Liver (tissue), 9 donors: ENCODE measurements around the gene PSMD4. TPM values are rescaled to one million over a fixed set of nuclear protein-coding genes. Genes with fewer than 3 reads are reported as not detected.

ENCODE experiments used
- DNase-seq: peaks from one replicate; pipeline ENCODE4 v3.0.0-alpha.2; 2017; ENCODE audit warnings: low spot score
- H3K27ac ChIP-seq, 2 donors: one replicate each; pipeline ENCODE4 v1.7.0; 2013; ENCODE audit warnings: inconsistent platforms in 2 of 2, low read length in 2 of 2, control low read depth in 1 of 2, low read depth in 1 of 2, mild to moderate bottlenecking in 1 of 2
- H3K27me3 ChIP-seq, 4 donors: one replicate each; pipeline versions ENCODE4 v1.6.1 to v1.7.0; 2013; ENCODE audit warnings: low read length in 3 of 4, inconsistent platforms in 1 of 4, mild to moderate bottlenecking in 1 of 4, moderate library complexity in 1 of 4; ENCODE audit not compliant: control insufficient read depth in 4 of 4, insufficient read depth in 4 of 4
- H3K36me3 ChIP-seq, 4 donors: one replicate each; pipeline versions ENCODE4 v1.6.1 to v1.7.0; 2013; ENCODE audit warnings: low read length in 3 of 4, mild to moderate bottlenecking in 3 of 4, low read depth in 1 of 4, moderate library complexity in 1 of 4; ENCODE audit not compliant: control insufficient read depth in 4 of 4, insufficient read depth in 3 of 4
- H3K4me1 ChIP-seq, 4 donors: one replicate each; pipeline versions ENCODE4 v1.6.1 to v1.7.0; 2013; ENCODE audit warnings: low read length in 3 of 4, mild to moderate bottlenecking in 3 of 4, moderate library complexity in 1 of 4; ENCODE audit not compliant: control insufficient read depth in 4 of 4, insufficient read depth in 4 of 4
- H3K4me3 ChIP-seq, 3 donors: one replicate each; pipeline versions ENCODE4 v1.6.1 to v1.7.0; 2013; ENCODE audit warnings: low read length in 3 of 3, control low read depth in 1 of 3, low read depth in 1 of 3, mild to moderate bottlenecking in 1 of 3
- H3K9ac ChIP-seq, 2 donors: one replicate each; pipeline ENCODE4 v1.7.0; 2013; ENCODE audit warnings: low read length in 2 of 2, mild to moderate bottlenecking in 2 of 2, moderate library complexity in 2 of 2, control low read depth in 1 of 2, low read depth in 1 of 2
- H3K9me3 ChIP-seq, 4 donors: one replicate each; pipeline versions ENCODE4 v1.6.1 to v1.7.0; 2013; ENCODE audit warnings: low read length in 3 of 4; ENCODE audit not compliant: control insufficient read depth in 4 of 4
- CTCF ChIP-seq: fragments of 150-350 bp; IDR thresholded peaks from 2 replicates; pipeline ENCODE4 v1.5.1; 2017; ENCODE audit warnings: improper control_type of control experiment, low read depth, low read length; ENCODE audit not compliant: missing input control
- EGR1 ChIP-seq, 2 donors: IDR thresholded peaks; 2 replicates each; pipeline ENCODE4 v1.6.1; 2016 to 2018; ENCODE audit warnings: antibody characterized with exemption in 2 of 2, low read depth in 2 of 2
- FOXA1 ChIP-seq: IDR thresholded peaks from 2 replicates; pipeline ENCODE4 v1.6.1; 2016; ENCODE audit warnings: antibody characterized with exemption
- FOXA2 ChIP-seq: IDR thresholded peaks from 2 replicates; pipeline ENCODE4 v1.6.1; 2016; ENCODE audit warnings: antibody characterized with exemption
- GABPA ChIP-seq, 2 donors: IDR thresholded peaks in 1 of 2; conservative IDR thresholded peaks in 1 of 2; 2 replicates each; pipeline ENCODE4 v1.6.1; 2016; ENCODE audit warnings: antibody characterized with exemption in 2 of 2, mild to moderate bottlenecking in 1 of 2, moderate library complexity in 1 of 2
- HNF4A ChIP-seq, 2 donors: conservative IDR thresholded peaks; 2 replicates each; pipeline ENCODE4 v1.6.1; 2016; ENCODE audit warnings: antibody characterized with exemption in 2 of 2, mild to moderate bottlenecking in 2 of 2
- HNF4G ChIP-seq: IDR thresholded peaks from 2 replicates; pipeline ENCODE4 v1.6.1; 2016; ENCODE audit warnings: antibody characterized with exemption
- JUND ChIP-seq, 2 donors: IDR thresholded peaks; 2 replicates each; pipeline ENCODE4 v1.6.1; 2016; ENCODE audit warnings: antibody characterized with exemption in 2 of 2
- NR2F2 ChIP-seq: IDR thresholded peaks from 2 replicates; pipeline ENCODE4 v1.6.1; 2016; ENCODE audit warnings: antibody characterized with exemption
- RAD21 ChIP-seq, 2 donors: IDR thresholded peaks; 2 replicates each; pipeline ENCODE4 v1.6.1; 2016; ENCODE audit warnings: antibody characterized with exemption in 2 of 2, mild to moderate bottlenecking in 2 of 2
- REST ChIP-seq: IDR thresholded peaks from 2 replicates; pipeline ENCODE4 v1.6.1; 2016; ENCODE audit warnings: antibody characterized with exemption, mild to moderate bottlenecking
- RXRA ChIP-seq, 2 donors: IDR thresholded peaks; 2 replicates each; pipeline ENCODE4 v1.6.1; 2017 to 2018; ENCODE audit warnings: antibody characterized with exemption in 2 of 2, mild to moderate bottlenecking in 1 of 2
- SP1 ChIP-seq: IDR thresholded peaks from 2 replicates; pipeline ENCODE4 v1.6.1; 2018; ENCODE audit warnings: antibody characterized with exemption, mild to moderate bottlenecking
- TAF1 ChIP-seq: conservative IDR thresholded peaks from 2 replicates; pipeline ENCODE4 v1.6.1; 2016; ENCODE audit warnings: antibody characterized with exemption, mild to moderate bottlenecking
- YY1 ChIP-seq: IDR thresholded peaks from 2 replicates; pipeline ENCODE4 v1.6.1; 2016; ENCODE audit warnings: antibody characterized with exemption, mild to moderate bottlenecking
- WGBS: extraction: QIAGEN DNeasy Blood & Tissue Kit; methylation state at CpG from one replicate; pipeline ENCODE4 v1.1.7; 2013; 5-methylcytosine and 5-hydroxymethylcytosine counted together
- polyA plus RNA-seq, 2 donors: library from polyadenylated mRNA; stranded (reverse) in 1 of 2; unstranded in 1 of 2; fragments of 200-250 nt in 1 of 2; fragments of >200 nt in 1 of 2; fragmentation: Nextera tagmentation in 1 of 2; extraction: Ambion mirVana in 1 of 2; gene quantifications; one replicate each; pipeline versions ENCODE4 v1.2.1 to v1.2.3, GENCODE V29; 2013 to 2015
- total RNA-seq, 2 donors: library from RNA; depleted of rRNA; stranded (reverse); fragments of >200 nt; gene quantifications; one replicate each; pipeline ENCODE4 v1.2.3, GENCODE V29; 2014
- TF ChIP-seq, protein P1 (sequence below): IDR thresholded peaks from 2 replicates; pipeline ENCODE4 v1.6.1; 2016; ENCODE audit warnings: antibody characterized with exemption
- TF ChIP-seq, protein P2 (sequence below): IDR thresholded peaks from 2 replicates; pipeline ENCODE4 v1.6.1; 2016; ENCODE audit warnings: antibody characterized with exemption
- donor health status: healthy.
- donor health status: healthy.
- donor health status: healthy.
- donor health status: healthy.
- donor health status: healthy.

PSMD4 gene
- total and polyA plus RNA-seq, 4 donors, result 77.7 to 108 (median 87.0) TPM

GRCh38 chr1:151266315-151266714, 11.8 kb downstream of the PSMD4 start:
- Histone ChIP-seq H3K27ac (peak overlapping the region; percentile 54 to 81), H3K4me3 (no peak overlapping the region), H3K9ac (no peak overlapping the region), H3K36me3 (peaks cover 10 to 33% (median 13%) of the 10 kb centered on the region in 4 donors), H3K9me3 (no peaks in the 10 kb centered on the region), H3K4me1 (peaks cover 9 to 26% (median 24%) of the 10 kb centered on the region in 4 donors), H3K27me3 (no peaks in the 10 kb centered on the region)
- 47% methylated on average over 3 of the region's 3 CpGs for WGBS
- DNase-seq, result no peak
- TF ChIP-seq CTCF, result no peak
- TF ChIP-seq, protein P1, sequence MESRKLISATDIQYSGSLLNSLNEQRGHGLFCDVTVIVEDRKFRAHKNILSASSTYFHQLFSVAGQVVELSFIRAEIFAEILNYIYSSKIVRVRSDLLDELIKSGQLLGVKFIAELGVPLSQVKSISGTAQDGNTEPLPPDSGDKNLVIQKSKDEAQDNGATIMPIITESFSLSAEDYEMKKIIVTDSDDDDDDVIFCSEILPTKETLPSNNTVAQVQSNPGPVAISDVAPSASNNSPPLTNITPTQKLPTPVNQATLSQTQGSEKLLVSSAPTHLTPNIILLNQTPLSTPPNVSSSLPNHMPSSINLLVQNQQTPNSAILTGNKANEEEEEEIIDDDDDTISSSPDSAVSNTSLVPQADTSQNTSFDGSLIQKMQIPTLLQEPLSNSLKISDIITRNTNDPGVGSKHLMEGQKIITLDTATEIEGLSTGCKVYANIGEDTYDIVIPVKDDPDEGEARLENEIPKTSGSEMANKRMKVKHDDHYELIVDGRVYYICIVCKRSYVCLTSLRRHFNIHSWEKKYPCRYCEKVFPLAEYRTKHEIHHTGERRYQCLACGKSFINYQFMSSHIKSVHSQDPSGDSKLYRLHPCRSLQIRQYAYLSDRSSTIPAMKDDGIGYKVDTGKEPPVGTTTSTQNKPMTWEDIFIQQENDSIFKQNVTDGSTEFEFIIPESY, result no peak
- no peak for TF ChIP-seq GABPA (IDR thresholded peaks at IDR 0.05 in 1 of 2, conservative IDR thresholded peaks at IDR 0.05 in 1 of 2)
- TF ChIP-seq, protein P2, sequence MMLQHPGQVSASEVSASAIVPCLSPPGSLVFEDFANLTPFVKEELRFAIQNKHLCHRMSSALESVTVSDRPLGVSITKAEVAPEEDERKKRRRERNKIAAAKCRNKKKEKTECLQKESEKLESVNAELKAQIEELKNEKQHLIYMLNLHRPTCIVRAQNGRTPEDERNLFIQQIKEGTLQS, result no peak
- peak in 1 of 2 donors; percentile 51 for TF ChIP-seq RXRA (IDR thresholded peaks at IDR 0.05)
- peak; percentile 64 to 67 for TF ChIP-seq HNF4A (conservative IDR thresholded peaks at IDR 0.05)
- no peak for TF ChIP-seq YY1
- TF ChIP-seq FOXA1, result no peak

DNA sequence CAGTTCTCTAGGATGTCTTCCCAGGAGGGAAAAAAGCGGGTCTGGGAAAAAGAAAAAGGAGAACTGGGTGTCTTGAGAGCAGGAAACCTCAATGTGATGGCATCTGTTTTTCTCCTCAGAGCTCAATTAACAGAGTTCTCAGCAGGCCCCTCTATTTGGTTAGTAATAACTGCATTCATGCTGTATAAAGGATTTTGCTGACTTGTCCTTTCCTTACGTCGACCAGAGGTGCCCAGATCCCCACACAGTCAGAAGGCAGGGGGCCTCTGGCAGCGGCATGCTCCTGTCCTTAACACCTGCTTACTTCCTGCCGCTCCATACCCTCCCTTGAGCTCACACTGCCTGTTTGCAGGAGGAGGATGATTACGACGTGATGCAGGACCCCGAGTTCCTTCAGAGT, 12.3 kb downstream of the PSMD4 start:
- Histone ChIP-seq H3K4me3 (no peak overlapping the region), H3K9ac (no peak overlapping the region), H3K9me3 (no peaks in the 10 kb centered on the region), H3K4me1 (peaks cover 9 to 26% (median 24%) of the 10 kb centered on the region in 4 donors), H3K27me3 (no peaks in the 10 kb centered on the region), H3K36me3 (peaks cover 9 to 33% (median 13%) of the 10 kb centered on the region in 4 donors), H3K27ac (no peak overlapping the region)
- no peak for TF ChIP-seq HNF4A (conservative IDR thresholded peaks at IDR 0.05)
- TF ChIP-seq FOXA1, result no peak
- no peak for TF ChIP-seq EGR1 (IDR thresholded peaks at IDR 0.05; ENCODE audit: low read depth in 2 of 2)
- TF ChIP-seq JUND (IDR thresholded peaks at IDR 0.05), result no peak
- TF ChIP-seq GABPA (IDR thresholded peaks at IDR 0.05 in 1 of 2, conservative IDR thresholded peaks at IDR 0.05 in 1 of 2), result no peak
- no peak for TF ChIP-seq FOXA2
- TF ChIP-seq, protein P2, result no peak
- no peak for TF ChIP-seq REST
- no peak for TF ChIP-seq NR2F2
- TF ChIP-seq, protein P1, result no peak
- TF ChIP-seq TAF1, result no peak
- no peak for TF ChIP-seq RAD21 (IDR thresholded peaks at IDR 0.05)
- TF ChIP-seq RXRA (IDR thresholded peaks at IDR 0.05), result no peak
- TF ChIP-seq YY1, result no peak
- TF ChIP-seq SP1, result no peak
- TF ChIP-seq HNF4G, result no peak
- TF ChIP-seq CTCF, result no peak
- WGBS, result 84% methylated on average over 8 of the region's 8 CpGs
- DNase-seq, result no peak
